GM12878 (cell line): ENCODE results near the gene NBEAL1. TPM values are rescaled to one million over a fixed set of nuclear protein-coding genes. Genes with fewer than 3 reads are reported as not detected.

Source experiments
- ATAC-seq: fragments of 200-7000 bp; cut with Tn5 transposase; 3 replicates; pipeline ENCODE4 v1.9.1; 2020; ENCODE audit warnings: mild to moderate bottlenecking, moderate library complexity
- BruUV-seq: library from RNA; stranded (reverse); fragments of 400-500 nt; replicated peaks from 2 replicates; lab custom pipeline; 2021; lab: Mats Ljungman, UMichigan
- CTCF ChIA-PET: fragments of 300-600 bp; sonication (Branson Sonifier 250); formaldehyde crosslinking; extraction: SDS; loops from one replicate; lab custom pipeline; 2021; ENCODE audit warnings: inconsistent platforms; lab: Yijun Ruan, JAX
- POLR2A ChIA-PET: fragments of 350-600 bp; formaldehyde crosslinking; extraction: SDS; loops from one replicate; lab custom pipeline; 2021; ENCODE audit warnings: inconsistent platforms; lab: Charles Lee
- RAD21 ChIA-PET: fragments of 300-600 bp; sonication (Branson Sonifier 250); formaldehyde crosslinking; loops from one replicate; lab custom pipeline; 2023; ENCODE audit warnings: antibody characterized with exemption; ENCODE audit not compliant: unreplicated experiment; lab: Charles Lee
- SMC1A ChIA-PET: fragments of 300-600 bp; sonication (Branson Sonifier 250); formaldehyde crosslinking; loops from one replicate; lab custom pipeline; 2023; ENCODE audit not compliant: unreplicated experiment, uncharacterized antibody; lab: Charles Lee
- DNase-seq: peaks from one replicate; pipeline ENCODE4 v3.0.0-alpha.2; 2011; ENCODE audit warnings: low read depth, low spot score
- FAIRE-seq: peaks from 3 replicates; lab custom pipeline; 2011; peaks lifted over from hg19 to GRCh38; lab: Jason Lieb, UNC
- H2AFZ ChIP-seq: 2 replicates; pipeline ENCODE4 v1.6.0; 2011; ENCODE audit warnings: low read depth, low read length, control low read depth; ENCODE audit not compliant: control insufficient read depth
- H3K27ac ChIP-seq: 2 replicates; pipeline ENCODE4 v1.5.1; 2011; ENCODE audit warnings: control low read depth; ENCODE audit not compliant: control insufficient read depth, insufficient read depth
- H3K27me3 ChIP-seq, 2 experiments: replicated peaks in 1 of 2; 2 replicates each; pipeline versions ENCODE4 v1.6.0 to v1.6.1; 2011; ENCODE audit warnings: low read length in 1 of 2; ENCODE audit not compliant: control insufficient read depth in 2 of 2, insufficient read depth in 2 of 2
- H3K36me3 ChIP-seq, 2 experiments: 2 replicates each; pipeline ENCODE4 v1.5.1; 2011; ENCODE audit warnings: low read length in 1 of 2; ENCODE audit not compliant: control insufficient read depth in 2 of 2, insufficient read depth in 2 of 2
- H3K4me1 ChIP-seq: 2 replicates; pipeline ENCODE4 v1.6.1; 2011; ENCODE audit warnings: mild to moderate bottlenecking, low read length, moderate library complexity, mixed read lengths; ENCODE audit not compliant: control insufficient read depth, insufficient read depth
- H3K4me2 ChIP-seq: 2 replicates; pipeline ENCODE4 v1.6.0; 2011; ENCODE audit warnings: control low read depth; ENCODE audit not compliant: control insufficient read depth, insufficient read depth
- H3K4me3 ChIP-seq: fragments of 200-600 bp; sonication (generic); 2 replicates; pipeline ENCODE4 v1.5.1; 2016
- H3K79me2 ChIP-seq: 2 replicates; pipeline ENCODE4 v1.6.0; 2011; ENCODE audit warnings: low read length; ENCODE audit not compliant: control insufficient read depth, insufficient read depth
- H3K9ac ChIP-seq: 2 replicates; pipeline ENCODE4 v1.8.0; 2011; ENCODE audit warnings: low read length, control low read depth, mixed read lengths; ENCODE audit not compliant: control insufficient read depth, insufficient read depth
- H3K9me3 ChIP-seq: replicated peaks from 3 replicates; pipeline ENCODE4 v1.5.1; 2011; ENCODE audit warnings: mild to moderate bottlenecking, low read length; ENCODE audit not compliant: control insufficient read depth, insufficient read depth
- H4K20me1 ChIP-seq: 2 replicates; pipeline ENCODE4 v1.6.0; 2011; ENCODE audit not compliant: control insufficient read depth, insufficient read depth
- CEBPB ChIP-seq, 2 experiments: fragments of 150-350 bp in 1 of 2; IDR thresholded peaks; 2 replicates each; pipeline ENCODE4 v1.6.1; 2012 to 2014; ENCODE audit warnings: low read depth in 2 of 2, low read length in 2 of 2, borderline replicate concordance in 1 of 2, inconsistent platforms in 1 of 2
- RAD21 ChIP-seq: IDR thresholded peaks from 2 replicates; pipeline ENCODE4 v1.6.1; 2011; ENCODE audit warnings: mild to moderate bottlenecking, low read depth, low read length, moderate library complexity; ENCODE audit not compliant: insufficient read depth
- RELB ChIP-seq: fragments of 450-650 bp; IDR thresholded peaks from 2 replicates; pipeline ENCODE4 v1.6.1; 2017; ENCODE audit warnings: low read depth, mild to moderate bottlenecking, moderate library complexity
- REST ChIP-seq: IDR thresholded peaks from 2 replicates; pipeline ENCODE4 v1.6.1; 2012; ENCODE audit warnings: mild to moderate bottlenecking, low read depth, low read length
- SUPT20H ChIP-seq: IDR thresholded peaks from 2 replicates; pipeline ENCODE4 v1.6.1; 2011; ENCODE audit warnings: low read depth, mild to moderate bottlenecking, low read length, moderate library complexity, borderline replicate concordance; ENCODE audit not compliant: control insufficient read depth
- YBX1 ChIP-seq: fragments of 450-650 bp; IDR thresholded peaks from 2 replicates; pipeline ENCODE4 v1.6.1; 2016; ENCODE audit warnings: antibody characterized with exemption
- WGBS: methylation state at CpG from one replicate; pipeline ENCODE4 v1.1.6; 2016; ENCODE audit warnings: low lambda C conversion rate; ENCODE audit not compliant: insufficient replicate concordance, insufficient coverage; ENCODE audit errors: missing lambda C conversion rate; 5-methylcytosine and 5-hydroxymethylcytosine counted together
- in situ Hi-C: fragments of 300-500 bp; cut with MboI; formaldehyde crosslinking; loops from 9 replicates; pipeline ENCODE4 v1.14.3; 2018; ENCODE audit warnings: mixed read lengths
- intact Hi-C: fragments of 100-400 bp; cut with micrococcal nuclease; formaldehyde crosslinking; loops from one replicate; pipeline ENCODE4 v1.14.2; 2022; ENCODE audit not compliant: unreplicated experiment
- polyA plus RNA-seq, 11 experiments: library from polyadenylated mRNA; depleted of rRNA in 4 of 11; unstranded in 6 of 11; stranded (reverse) in 5 of 11; fragments of >200 nt; fragmentation: Nextera tagmentation in 4 of 11; fragmentation: Illumina TruSeq in 1 of 11; extraction: Ambion mirVana in 4 of 11; extraction: Trizol in 1 of 11; gene quantifications; 1 replicate in 1 of 11; 2 replicates in 10 of 11; pipeline versions ENCODE4 v1.2.1 to v1.2.3, GENCODE V29; 2011 to 2016; ENCODE audit warnings: inconsistent platforms in 2 of 11, missing spikeins in 2 of 11, low read depth in 1 of 11
- total RNA-seq, 4 experiments: library from RNA; depleted of rRNA in 3 of 4; stranded (reverse); fragments of >200 nt in 3 of 4; fragmentation: Illumina TruSeq in 1 of 4; extraction: Trizol in 1 of 4; gene quantifications; 2 replicates each; pipeline versions ENCODE4 v1.2.1 to v1.2.3, GENCODE V29; 2013 to 2021
- TF ChIP-seq, protein P1 (sequence below), 3 experiments: IDR thresholded peaks in 2 of 3; conservative IDR thresholded peaks in 1 of 3; 2 replicates each; pipeline ENCODE4 v1.5.1; 2011; ENCODE audit warnings: low read depth in 3 of 3, low read length in 3 of 3, mild to moderate bottlenecking in 3 of 3, control low read depth in 2 of 3, moderate library complexity in 2 of 3, inconsistent platforms in 1 of 3, mixed read lengths in 1 of 3; ENCODE audit not compliant: control insufficient read depth in 2 of 3, insufficient read depth in 1 of 3; ENCODE audit errors: extremely low read depth in 1 of 3

NBEAL1 gene
- total and polyA plus RNA-seq, 10 of the 15 experiments (the other 5 are each of a cell fraction or from before 2014, with no cell fraction given) = 1.9 to 16.1 (median 7.2) TPM

DNA sequence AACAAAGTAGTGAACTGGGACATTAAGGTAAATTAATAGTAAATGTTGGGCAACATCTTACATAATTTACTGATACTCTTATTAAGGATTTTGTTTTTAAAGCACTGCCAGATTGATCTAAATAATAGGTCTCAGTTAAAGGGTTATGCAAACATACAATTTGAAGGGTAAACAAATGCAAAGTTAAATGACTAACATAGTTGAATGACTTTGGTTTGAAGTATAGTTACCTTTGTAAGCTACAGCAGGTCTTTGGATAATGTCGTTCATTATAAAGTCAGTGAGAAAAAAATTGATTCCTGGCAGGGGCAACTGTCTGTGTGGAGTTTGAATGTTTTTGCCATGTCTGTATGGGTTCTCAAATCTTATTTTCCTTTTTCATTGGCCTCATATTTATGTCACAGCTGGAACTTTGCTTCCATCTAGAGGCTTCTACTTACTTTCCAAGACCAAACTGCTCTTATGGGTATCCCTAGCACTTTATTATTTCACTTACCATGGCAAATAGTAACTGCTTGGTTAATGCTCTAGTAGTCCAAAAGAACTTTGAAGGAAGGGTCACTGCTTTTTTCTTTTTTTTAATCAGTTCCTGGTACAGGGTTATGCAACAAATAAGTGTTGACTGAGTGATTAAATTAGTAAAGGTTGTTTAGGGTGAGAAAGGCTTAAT, 107.8 kb downstream of the NBEAL1 start:
- no peak overlapping the region for H3K4me2 ChIP-seq
- SMC1A ChIA-PET = no interaction called here
- no peak for ATAC-seq
- H4K20me1 ChIP-seq = no peaks in the 10 kb centered on the region
- in situ Hi-C loops = no loop called here
- no peaks in the 10 kb centered on the region for H3K27me3 ChIP-seq
- no peak overlapping the region for H3K4me3 ChIP-seq
- H2AFZ ChIP-seq = no peak overlapping the region
- no peaks in the 10 kb centered on the region for H3K79me2 ChIP-seq
- RAD21 ChIA-PET = no interaction called here
- H3K9me3 ChIP-seq = no peaks in the 10 kb centered on the region
- TF ChIP-seq CEBPB (IDR thresholded peaks at IDR 0.05; ENCODE audit: borderline replicate concordance in 1 of 2, low read depth in 2 of 2, low read length in 2 of 2) = no peak
- no peak for TF ChIP-seq YBX1
- TF ChIP-seq SUPT20H = no peak
- TF ChIP-seq RELB = no peak
- TF ChIP-seq RAD21 = peak; percentile 54; the same call in 1 of the 2 replicates
- no peak for TF ChIP-seq REST
- TF ChIP-seq, protein P1, sequence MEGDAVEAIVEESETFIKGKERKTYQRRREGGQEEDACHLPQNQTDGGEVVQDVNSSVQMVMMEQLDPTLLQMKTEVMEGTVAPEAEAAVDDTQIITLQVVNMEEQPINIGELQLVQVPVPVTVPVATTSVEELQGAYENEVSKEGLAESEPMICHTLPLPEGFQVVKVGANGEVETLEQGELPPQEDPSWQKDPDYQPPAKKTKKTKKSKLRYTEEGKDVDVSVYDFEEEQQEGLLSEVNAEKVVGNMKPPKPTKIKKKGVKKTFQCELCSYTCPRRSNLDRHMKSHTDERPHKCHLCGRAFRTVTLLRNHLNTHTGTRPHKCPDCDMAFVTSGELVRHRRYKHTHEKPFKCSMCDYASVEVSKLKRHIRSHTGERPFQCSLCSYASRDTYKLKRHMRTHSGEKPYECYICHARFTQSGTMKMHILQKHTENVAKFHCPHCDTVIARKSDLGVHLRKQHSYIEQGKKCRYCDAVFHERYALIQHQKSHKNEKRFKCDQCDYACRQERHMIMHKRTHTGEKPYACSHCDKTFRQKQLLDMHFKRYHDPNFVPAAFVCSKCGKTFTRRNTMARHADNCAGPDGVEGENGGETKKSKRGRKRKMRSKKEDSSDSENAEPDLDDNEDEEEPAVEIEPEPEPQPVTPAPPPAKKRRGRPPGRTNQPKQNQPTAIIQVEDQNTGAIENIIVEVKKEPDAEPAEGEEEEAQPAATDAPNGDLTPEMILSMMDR (IDR thresholded peaks at IDR 0.05 in 2 of 3, conservative IDR thresholded peaks at IDR 0.05 in 1 of 3; ENCODE audit: control insufficient read depth in 2 of 3, extremely low read depth in 1 of 3, insufficient read depth in 1 of 3, low read depth in 3 of 3, low read length in 3 of 3) = peak in 1 of 3 experiments; percentile 34; a peak in 1 of 6 replicates
- TF ChIP-seq, all 136 proteins: peak for 2
- DNase-seq (no peak), FAIRE-seq (no peak)
- no TSS peak for BruUV-seq
- WGBS = 100% methylated on average over 1 of the region's 1 CpG
- H3K4me1 ChIP-seq = no peaks in the 10 kb centered on the region
- H3K9ac ChIP-seq = no peak overlapping the region
- H3K36me3 ChIP-seq = no peaks in the 10 kb centered on the region
- intact Hi-C loops = loop anchor here (1.0 kb wide), 1 partner anchor 291 kb away; no protein-coding TSS in a partner anchor
- POLR2A ChIA-PET = no interaction called here
- no peak overlapping the region for H3K27ac ChIP-seq
- CTCF ChIA-PET = no interaction called here
